Right forelimb (tissue), 1 donor: ENCODE results near the gene ENDOV.
"Not testable (repeated sequence)": the region's sequence is repeated elsewhere in the genome, so short reads cannot be mapped to it uniquely, and the experiment has no call there.

ENCODE experiments used
- DNase-seq: peaks from one replicate; pipeline ENCODE4 v3.0.0-alpha.2; 2018

ENDOV gene

DNA sequence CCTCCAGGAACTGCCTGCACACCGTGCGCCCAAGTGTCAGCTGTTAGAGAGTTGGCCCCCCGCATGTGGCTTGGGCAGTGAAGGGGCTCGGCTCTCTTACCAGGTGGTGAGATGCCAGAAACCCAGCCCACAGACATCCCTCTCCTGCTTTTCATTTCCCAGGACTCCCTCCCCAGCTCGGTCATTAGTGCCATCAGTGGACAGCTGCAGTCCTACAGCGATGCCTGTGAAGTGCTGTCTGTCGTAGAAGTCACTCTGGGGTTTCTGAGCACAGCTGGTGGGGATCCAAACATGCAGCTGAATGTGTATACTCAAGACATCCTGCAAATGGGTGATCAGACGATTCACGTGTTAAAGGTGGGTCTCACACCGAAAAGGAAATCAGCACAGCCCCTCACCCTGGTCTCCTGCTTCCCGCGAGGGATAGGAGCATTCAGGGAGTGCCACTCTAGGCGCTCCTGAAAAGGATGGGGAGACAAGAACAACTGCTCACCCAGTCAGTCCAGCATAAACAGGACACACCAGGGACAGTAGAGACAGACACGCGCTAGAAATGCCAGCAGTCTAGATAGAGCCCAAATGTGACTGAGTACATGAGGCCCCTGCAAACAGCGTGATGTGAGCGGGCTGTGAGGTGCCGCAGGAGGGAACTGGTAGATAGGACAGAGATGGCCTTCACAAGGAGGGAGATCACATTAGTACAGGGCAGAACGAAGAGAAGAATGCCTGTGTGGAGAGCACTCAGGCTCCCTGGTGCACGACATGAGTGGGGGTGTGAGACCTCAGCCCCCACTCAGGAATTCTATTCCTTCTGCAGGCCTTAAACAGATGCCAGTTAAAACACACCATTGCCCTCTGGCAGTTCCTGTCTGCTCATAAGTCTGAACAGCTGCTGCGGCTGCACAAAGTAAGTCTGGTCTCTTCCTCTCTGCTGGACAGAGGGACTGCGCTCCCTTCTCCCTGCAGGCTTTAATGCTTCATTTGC lies 25.7 kb upstream of the ENDOV start:
- DNase-seq = no peak

DNA sequence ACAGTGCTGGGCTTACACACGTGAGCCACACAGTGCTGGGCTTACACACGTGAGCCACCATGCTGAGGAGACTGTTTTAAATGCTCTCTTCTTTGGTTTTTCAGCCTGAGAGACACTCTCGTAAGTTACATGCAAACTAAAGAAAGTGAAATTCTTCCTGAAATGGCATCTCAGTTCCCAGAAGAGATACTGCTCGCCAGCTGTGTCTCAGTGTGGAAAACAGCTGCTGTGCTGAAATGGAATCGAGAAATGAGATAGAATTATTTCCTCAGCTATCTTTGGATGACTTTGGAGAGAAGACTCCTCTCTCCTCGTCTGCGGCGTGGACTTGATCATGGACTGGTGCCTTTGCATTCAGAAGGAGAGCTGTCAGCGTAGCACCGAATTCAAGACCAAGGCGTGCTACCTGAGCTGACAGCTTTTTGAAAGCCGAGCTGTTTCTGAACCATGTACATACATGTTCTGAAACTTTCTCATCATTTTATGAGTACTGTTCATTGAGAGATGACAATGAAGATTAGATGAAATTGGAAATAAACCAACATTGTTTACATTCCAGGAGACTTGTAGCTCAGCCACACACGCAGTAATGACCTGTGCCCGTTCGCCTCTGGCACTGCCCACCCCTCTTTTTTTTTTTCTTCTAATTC lies 21.6 kb upstream of the ENDOV start:
- DNase-seq = no peak

DNA sequence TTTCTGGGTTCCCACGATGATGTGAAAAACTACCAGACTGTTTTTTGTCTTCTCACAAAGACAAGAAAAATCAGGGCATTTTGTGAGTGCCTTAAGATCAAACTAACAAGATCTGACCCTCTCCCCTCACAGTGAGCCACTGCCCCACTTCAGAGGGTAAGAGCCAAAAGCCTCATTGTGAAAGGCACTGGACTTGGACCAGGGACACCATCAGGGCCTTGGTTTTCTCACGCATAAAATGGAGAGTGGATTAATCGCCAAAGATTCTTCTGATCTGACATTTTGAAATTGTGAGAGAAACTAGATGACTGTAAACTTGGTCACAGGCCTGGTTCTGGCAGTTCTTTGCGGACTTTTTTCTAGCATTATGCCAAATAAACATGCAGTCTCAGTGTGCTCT lies 21.0 kb upstream of the ENDOV start:
- DNase-seq = no peak

DNA sequence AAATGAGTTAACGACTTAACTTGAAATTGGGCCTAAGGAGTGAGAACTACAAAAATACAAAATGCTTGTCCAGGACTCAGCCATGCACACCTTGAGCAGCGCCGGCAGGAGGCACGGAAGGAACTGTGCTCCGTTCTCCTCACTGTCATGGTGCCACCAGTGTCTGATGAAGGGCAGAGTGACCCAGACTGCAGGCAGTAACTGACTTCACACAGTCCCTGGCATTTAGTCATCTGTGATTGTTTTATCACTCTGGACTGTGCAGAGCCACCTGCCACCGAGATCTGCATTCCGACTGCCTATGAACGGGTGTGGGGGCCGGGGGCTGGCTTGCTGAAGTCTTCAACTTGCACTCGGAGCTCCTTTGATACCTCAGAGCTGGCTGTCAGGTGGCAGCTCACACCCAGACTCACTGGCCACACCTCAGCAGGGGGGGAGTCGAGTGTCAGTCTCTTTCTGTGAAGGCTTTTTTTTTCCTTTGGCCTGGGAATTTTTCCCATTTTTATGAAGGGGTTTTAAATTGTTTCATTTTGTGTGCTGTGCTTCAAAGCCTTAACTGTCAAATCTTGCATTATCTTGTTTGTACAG lies 20.2 kb upstream of the ENDOV start:
- no peak for DNase-seq

DNA sequence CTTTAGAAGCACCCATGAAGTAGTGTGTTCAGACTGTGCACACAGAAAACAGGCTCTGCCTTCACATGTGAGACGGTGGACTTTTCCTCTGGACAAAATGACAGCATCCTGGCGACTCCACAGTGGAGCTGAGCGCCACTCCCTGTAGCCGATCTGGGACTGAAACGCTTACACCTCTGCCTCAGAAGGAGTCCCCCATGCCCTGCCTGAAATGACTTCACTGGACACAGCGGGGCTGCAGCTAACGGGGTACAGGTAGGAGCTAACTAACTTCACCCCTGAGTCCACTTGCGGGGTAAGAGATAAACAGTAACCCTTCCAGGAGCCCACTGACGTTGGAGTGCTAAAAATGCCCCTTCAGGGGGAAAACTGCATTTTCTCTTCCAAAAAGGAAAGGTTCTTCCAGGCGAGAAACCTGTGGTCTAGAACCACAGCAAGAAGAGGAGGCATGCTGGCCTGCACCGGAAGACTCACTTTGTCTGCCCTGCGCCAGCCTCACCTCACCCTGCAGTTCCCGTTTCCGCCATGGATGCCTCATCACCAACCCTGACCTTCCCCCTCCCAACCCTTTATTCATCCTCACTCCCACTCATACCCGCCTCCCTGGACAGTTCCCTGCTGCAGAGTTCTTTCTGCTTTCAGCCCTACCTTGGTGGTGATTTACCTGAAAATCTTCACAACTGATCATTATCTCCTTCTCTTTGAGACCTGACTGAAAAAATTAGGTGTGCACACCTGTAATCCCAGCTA lies 19.4 kb upstream of the ENDOV start:
- no peak for DNase-seq

DNA sequence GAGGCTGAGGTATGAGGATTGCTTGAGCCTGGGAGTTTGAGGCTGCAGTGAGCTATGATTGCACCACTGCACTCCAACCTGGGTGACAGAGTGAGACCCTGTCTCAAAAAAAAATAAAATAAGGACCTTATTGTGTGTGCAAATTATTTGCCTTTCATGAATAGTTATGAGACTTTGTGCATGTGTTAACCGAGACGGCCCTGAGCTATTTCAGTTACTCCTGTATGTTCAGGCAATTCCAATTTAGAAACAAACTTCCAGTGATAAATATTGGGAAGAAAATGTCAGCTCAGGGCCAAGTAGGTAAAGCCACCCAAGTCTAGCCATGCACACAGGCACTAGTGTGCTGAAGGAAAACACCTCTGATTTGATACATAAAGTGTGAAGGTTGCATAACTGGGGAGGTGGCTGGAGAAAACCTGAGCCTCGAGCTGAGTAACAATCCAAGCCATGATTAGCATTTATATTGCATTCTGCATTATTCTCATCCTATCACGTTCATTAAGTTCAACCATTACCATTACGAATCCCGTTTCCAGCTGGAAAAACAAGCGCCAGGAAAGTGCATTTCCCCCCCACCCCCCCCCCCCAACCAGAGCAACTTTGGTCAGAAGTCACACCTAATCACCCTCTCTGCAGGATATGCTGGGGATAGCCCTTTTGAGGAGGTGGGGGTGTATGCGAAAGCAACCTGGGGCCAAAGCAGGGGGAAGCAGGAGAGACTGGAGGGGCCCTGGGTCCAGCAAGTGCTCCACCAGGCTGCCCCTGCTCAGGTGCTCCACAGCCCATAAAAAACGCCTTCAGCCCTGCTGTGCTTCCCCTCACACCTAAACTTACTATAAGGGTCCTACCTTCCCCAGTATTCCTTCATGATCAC lies 18.6 kb upstream of the ENDOV start:
- DNase-seq = no peak

DNA sequence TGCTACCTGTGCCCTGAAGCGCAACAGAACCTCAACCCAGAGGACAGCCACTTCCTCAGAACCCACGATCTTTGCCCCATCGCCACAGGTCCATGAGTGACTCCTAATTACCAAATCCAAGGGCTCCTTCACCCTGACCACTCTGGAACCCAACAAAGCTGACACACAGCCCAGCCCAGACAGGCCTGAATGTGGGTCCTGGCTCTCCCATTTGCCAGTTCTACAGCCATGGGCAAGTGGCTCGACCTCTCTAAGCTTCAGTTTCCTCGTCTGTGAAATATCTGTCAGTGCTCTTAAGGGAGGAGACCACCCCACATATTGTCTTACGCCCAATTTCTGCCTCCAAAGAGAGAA lies 18.0 kb upstream of the ENDOV start:
- no peak for DNase-seq

DNA sequence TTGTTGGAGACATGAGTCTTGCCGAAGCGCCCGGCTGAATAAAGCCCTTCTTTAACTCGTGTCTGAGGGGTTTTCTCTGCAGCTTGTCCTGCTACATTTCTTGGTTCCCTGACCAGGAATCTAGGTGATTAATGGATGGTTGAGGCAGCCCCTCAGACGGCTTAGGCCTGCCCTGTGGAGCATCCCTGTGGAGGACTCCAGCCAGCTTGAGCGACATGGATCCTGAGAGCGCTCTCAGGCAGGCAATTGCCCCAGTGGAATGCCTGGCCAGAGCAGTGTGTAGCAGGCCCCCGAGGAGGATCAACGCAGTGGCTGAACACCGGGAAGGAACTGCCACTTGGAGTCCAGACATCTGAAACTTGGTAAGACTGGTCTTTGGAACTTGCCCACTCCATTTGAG lies 17.3 kb upstream of the ENDOV start:
- DNase-seq = no peak

DNA sequence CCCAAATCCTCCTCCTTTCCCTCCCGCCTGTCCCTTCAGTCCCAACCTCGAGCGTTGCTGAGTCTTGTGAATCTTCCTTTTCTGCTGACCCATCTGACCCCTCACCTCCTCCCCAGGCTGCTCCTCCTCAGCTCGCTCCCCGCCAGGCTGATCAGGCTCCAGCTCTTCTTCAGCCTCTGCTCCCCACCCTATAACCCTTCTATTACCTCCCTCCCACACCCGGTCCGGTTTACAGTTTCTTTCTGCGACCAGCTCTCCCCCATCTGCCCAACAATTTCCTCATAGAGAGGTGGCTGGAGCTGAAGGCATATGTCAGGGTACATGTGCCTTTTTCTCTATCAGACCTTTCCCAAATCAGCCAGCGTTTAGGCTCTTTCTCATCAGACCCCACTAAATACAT lies 13.9 kb upstream of the ENDOV start:
- DNase-seq = not testable (repeated sequence)

DNA sequence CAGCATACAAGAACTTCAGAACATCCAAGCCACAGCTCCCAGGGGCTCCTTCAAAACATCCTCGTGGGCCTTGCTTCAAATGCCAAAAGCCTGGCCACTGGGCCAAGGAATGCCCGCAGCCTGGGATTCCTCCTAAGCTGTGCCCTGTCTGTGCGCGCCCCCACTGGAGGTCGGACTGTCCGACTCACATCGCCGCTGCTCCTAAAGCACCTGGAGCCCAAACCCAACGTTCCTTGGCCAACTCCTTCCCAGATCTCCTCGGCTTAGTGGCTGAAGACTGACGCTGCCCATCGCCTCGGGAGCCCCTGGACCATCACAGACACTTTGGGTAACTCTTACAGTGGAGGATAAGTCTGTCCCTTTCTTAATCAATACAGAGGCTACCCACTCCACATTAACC lies 12.9 kb upstream of the ENDOV start:
- DNase-seq = not testable (repeated sequence)

DNA sequence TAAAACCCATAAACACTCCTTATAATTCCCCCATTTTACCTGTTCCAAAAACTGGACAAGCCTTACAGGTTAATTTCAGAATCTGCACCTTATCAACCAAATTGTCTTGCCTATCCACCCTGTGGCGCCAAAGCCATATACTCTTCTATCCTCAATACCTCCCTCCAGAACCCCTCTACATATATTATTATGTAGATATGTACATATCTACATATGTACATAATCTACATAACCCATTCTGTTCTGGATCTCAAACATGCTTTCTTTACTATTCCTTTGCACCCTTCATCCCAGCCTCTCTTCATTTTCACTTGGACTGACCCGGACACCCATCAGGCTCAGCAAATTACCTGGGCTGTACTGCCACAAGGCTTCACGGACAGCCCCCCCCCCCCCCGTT lies 12.0 kb upstream of the ENDOV start:
- DNase-seq = no peak

DNA sequence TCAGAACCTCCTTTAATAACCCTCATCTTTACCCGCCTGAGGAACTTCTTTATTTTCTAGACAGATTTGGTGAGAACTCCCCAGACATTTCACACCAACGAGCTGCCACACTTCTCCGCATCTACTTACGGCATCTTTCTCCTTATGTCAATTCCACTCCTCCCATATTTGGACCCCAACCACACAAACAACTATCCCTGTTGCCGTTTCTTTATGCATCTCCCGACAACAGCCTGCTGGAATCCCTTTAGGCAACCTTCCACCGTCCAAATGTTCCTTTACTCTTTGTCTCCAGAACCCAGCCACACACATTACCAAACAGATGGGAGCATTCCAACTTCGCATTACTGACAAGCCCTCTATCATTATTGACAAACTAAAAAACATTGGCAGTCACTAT lies 8.8 kb upstream of the ENDOV start:
- no peak for DNase-seq

DNA sequence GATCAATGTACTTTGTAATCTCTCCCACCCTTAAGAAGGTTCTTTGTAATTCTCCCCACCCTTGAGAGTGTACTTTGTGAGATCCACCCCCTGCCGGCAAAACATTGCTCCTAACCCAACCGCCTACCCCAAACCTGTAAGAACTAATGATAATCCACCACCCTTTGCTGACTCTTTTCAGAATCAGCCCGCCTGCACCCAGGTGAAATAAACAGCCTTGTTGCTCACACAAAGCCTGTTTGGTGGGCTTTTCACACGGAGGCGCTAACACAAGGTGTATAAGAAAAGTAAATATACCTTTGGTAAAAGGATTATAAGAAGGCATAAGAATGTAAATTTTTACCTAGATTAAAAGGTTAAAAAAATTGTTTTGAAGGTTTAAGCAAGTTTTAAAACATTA lies 7.0 kb upstream of the ENDOV start:
- not testable (repeated sequence) for DNase-seq

DNA sequence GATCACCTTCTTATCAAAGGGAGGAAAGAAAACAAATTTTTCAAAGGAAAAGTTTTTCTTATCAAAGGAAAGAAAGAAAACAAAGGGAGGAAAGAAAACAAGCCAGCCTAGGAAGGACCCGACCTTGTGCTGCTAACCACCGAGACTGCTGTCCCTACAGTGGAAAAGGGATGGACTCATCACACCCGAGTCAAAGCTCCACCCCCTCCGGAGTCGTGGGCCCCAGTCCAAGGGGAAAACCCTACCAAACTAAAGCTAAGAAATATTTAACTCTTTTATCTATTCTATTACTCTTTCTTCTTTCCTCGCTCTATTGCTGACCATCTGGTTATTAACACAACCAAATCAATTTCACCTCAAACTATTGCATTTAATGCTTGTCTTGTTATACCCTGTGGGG lies 6.1 kb upstream of the ENDOV start:
- DNase-seq = no peak

DNA sequence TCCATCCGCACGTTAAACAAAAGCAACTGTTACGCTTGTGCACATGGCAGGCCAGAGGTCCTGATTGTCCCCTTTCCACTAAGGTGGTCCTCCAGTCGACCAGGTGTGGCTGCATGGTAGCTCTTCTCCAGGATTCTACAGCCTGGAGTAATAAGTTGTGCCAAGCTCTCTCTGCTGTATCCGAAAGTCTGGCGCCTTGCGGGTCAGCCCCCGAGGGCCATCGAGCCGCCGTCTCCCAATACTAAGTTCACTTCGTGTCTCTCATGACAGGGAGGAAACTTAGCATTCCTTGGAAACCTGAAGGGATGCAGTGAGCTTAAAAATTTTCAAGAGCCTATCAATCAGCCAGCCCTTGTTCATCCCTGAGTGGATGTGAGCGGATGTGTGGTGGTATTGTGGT lies 5.3 kb upstream of the ENDOV start:
- no peak for DNase-seq

DNA sequence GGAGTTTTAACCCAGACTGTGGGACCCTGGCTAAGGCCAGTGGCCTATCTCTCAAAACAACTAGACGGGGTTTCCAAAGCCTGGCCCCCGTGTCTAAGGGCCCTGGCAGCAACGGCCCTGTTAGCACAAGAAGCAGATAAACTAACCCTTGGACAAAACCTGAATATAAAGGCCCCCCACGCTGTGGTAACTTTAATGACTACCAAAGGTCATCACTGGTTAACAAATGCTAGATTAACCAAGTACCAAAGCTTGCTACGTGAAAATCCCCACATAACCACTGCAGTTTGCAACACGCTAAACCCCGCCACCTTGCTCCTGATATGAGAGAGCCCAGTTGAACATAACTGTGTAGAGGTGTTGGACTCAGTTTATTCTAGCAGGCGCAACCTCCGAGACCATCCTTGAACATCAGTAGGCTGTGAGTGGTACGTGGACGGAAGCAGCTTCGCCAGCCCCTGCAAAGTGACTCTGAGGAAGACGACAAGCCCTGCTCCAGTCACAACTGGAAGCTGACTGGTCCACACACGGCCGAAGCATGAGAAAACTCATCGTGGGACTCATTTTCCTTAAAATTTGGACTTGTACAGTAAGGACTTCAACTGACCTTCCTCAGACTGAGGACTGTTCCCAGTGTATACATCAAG lies 4.4 kb upstream of the ENDOV start:
- DNase-seq = not testable (repeated sequence)

DNA sequence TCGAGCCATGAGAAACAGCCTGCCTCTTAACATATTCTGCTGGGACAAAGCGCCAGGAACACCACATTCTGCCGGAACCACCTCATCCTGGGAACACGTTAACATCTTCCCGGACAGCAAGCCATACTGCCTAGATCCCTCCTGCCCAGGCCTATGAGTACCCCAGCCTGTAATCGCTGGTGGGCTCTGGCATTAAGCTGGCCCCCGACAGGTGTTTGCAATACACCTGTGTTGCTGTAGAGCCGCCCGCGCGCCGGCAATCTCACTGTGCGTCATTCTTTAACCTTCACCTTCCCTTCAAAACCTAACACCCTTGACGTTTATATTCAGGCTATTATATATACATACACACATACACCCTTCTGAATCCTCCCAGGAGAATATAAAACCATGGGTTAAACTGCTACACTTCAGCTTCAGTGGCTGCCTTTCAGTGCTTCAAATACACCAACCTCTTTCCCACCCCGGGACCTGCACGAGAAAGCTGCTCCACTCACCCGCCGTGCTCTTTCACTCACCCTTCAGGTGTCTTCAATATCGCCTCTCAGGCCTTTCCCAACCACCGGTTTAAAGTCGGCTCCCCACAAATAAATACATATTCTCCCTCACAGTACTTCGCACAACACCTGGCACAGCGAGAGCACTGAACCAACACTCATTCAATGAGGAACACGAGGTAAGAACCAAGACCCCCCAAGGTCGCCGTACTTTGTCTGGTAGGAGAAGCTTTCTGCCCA lies 1.0 kb upstream of the ENDOV start:
- DNase-seq = no peak

DNA sequence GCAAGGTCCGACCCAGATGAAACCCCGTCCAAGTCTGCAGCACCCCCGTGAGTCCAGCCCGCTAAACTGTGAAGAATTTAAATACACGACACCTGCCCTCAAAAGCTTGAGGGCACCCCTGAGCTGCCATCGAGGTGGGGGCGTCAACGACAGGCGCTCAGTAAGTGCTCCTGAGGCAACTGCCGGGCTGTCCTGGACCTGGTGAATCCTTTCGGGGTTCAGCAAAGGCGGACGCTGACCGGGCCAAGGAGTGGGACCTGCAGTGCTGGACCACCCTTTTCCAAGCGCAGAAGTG lies 512 bp upstream of the ENDOV start:
- DNase-seq = no peak

DNA sequence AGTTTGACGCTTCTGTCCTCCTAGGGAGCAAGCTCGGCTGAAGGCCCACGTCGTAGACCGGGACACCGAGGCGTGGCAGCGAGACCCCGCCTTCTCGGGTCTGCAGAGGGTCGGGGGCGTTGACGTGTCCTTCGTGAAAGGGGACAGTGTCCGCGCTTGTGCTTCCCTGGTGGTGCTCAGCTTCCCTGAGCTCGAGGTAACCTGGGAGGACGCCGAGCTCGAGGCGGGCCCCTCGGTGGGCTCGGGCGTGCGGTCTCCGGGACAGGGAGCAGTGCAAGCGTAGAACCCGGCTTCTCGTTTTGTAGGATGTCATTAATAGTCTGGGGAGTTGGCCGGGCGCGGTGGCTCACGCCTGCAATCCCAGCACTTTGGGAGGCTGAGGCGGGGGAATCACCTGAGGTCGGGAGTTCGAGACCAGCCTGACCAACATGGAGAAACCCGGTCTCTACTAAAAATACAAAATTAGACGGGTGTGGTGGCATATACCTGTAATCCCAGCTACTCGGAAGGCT lies 715 bp downstream of the ENDOV start:
- DNase-seq = no peak

DNA sequence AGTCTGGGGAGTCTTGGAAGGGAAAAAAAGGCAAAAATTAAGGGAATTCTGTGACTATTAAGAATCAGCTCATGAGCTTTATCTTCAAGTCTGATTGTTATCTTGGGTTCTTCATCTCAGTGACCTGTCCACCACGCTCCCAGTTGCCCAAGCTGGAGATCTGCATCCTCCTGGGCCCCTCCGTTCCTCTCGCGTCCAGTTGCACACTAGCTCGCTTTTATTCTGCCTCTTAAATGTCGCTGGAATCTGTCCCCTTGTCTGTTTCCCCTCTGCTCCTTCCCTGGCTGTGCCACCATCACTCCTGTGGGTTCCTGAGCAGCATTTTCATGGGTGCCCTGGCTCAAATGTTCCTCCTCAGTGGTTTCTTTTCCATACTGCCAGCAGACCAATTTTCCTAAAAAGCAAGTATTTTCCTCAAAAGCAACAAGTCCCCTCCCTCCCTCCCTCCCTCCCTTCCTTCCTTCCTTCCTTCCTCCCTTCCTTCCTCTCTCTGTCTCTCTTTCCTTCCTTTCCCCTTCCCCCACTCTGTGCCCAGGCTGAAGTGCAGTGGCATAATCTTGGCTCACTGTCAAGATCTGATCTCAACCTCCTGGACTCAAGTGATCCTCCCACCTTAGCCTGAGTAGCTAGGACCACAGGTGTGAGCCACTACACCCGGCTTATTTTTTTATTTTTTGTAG lies 1.4 kb downstream of the ENDOV start:
- no peak for DNase-seq

DNA sequence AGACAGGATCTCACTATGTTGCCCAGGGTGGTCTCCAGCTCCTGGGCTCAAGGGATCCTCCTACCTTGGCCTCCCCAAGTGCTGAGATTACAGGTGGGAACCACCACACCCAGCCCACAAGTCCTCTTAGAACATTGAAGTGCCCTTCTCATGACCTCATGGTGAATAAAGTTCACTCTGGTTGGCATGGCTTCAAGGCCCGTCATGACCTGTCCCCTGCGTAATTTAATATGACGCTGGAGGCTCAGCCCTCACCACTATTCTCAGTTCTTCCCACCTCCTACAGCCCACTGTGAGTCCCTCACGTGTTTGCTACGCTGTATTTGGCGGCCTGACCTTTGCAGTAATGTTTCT lies 1.9 kb downstream of the ENDOV start:
- DNase-seq = no peak
